ENCODE measurements around the gene MINDY4B.

Gene MINDY4B

GRCh38 chr3:150890831-150891230 lies 14.4 kb downstream of the MINDY4B start:
- Histone ChIP-seq H3K27me3 (ENCODE audit: control insufficient read depth, insufficient read depth, low read length) (no peaks in the 10 kb centered on the region), H3K79me2 (no peaks in the 10 kb centered on the region), H3K27ac (no peak overlapping the region), H2AFZ (no peak overlapping the region), H3K9ac (no peak overlapping the region), H3K4me1 (no peaks in the 10 kb centered on the region), H3K36me3 (ENCODE audit: control insufficient read depth, insufficient read depth, low read length) (no peaks in the 10 kb centered on the region), H3K9me3 (ENCODE audit: control insufficient read depth, low read length) (no peaks in the 10 kb centered on the region), H3K4me2 (ENCODE audit: low read length) (no peak overlapping the region), H3K4me3 (ENCODE audit: low read depth, low read length) (no peak overlapping the region)
- no peak for TF ChIP-seq CTCF (IDR thresholded peaks at IDR 0.05)

- TF ChIP-seq CTCF (IDR thresholded peaks at IDR 0.05) = no peak
- Histone ChIP-seq H3K27ac (no peak overlapping the region), H3K4me2 (ENCODE audit: low read length) (no peak overlapping the region), H3K36me3 (ENCODE audit: control insufficient read depth, insufficient read depth, low read length) (no peaks in the 10 kb centered on the region), H3K9ac (no peak overlapping the region), H3K79me2 (no peaks in the 10 kb centered on the region), H3K27me3 (ENCODE audit: control insufficient read depth, insufficient read depth, low read length) (no peaks in the 10 kb centered on the region), H2AFZ (no peak overlapping the region), H3K4me3 (ENCODE audit: low read depth, low read length) (no peak overlapping the region), H3K9me3 (ENCODE audit: control insufficient read depth, low read length) (no peaks in the 10 kb centered on the region), H3K4me1 (no peaks in the 10 kb centered on the region)
Observed at GRCh38 chr3:150890295-150890694, 14.9 kb downstream of the MINDY4B start.

- H3K79me2 ChIP-seq = no peaks in the 10 kb centered on the region
- no peaks in the 10 kb centered on the region for H3K27me3 ChIP-seq (ENCODE audit: control insufficient read depth, insufficient read depth, low read length)
- no peak overlapping the region for H3K4me2 ChIP-seq (ENCODE audit: low read length)
- H3K36me3 ChIP-seq (ENCODE audit: control insufficient read depth, insufficient read depth, low read length) = no peaks in the 10 kb centered on the region
- H3K4me1 ChIP-seq = no peaks in the 10 kb centered on the region
- TF ChIP-seq CTCF (IDR thresholded peaks at IDR 0.05) = no peak
- no peak overlapping the region for H3K27ac ChIP-seq
- H3K4me3 ChIP-seq (ENCODE audit: low read depth, low read length) = no peak overlapping the region
- H2AFZ ChIP-seq = no peak overlapping the region
- no peaks in the 10 kb centered on the region for H3K9me3 ChIP-seq (ENCODE audit: control insufficient read depth, low read length)
- no peak overlapping the region for H3K9ac ChIP-seq
Observed at GRCh38 chr3:150889106-150889505, 16.1 kb downstream of the MINDY4B start.

GRCh38 chr3:150887031-150887430 lies 18.2 kb downstream of the MINDY4B start:
- Histone ChIP-seq H3K36me3 (ENCODE audit: control insufficient read depth, insufficient read depth, low read length) (no peaks in the 10 kb centered on the region), H3K4me3 (ENCODE audit: low read depth, low read length) (no peak overlapping the region), H3K4me2 (ENCODE audit: low read length) (no peak overlapping the region), H2AFZ (no peak overlapping the region), H3K9ac (no peak overlapping the region), H3K27ac (no peak overlapping the region), H3K27me3 (ENCODE audit: control insufficient read depth, insufficient read depth, low read length) (no peaks in the 10 kb centered on the region), H3K79me2 (no peaks in the 10 kb centered on the region), H3K9me3 (ENCODE audit: control insufficient read depth, low read length) (no peaks in the 10 kb centered on the region), H3K4me1 (no peaks in the 10 kb centered on the region)
- no peak for TF ChIP-seq CTCF (IDR thresholded peaks at IDR 0.05)

- no peaks in the 10 kb centered on the region for H3K79me2 ChIP-seq
- H3K9ac ChIP-seq = no peak overlapping the region
- H3K27ac ChIP-seq = no peak overlapping the region
- no peak overlapping the region for H3K4me2 ChIP-seq (ENCODE audit: low read length)
- H3K27me3 ChIP-seq (ENCODE audit: control insufficient read depth, insufficient read depth, low read length) = no peaks in the 10 kb centered on the region
- H3K36me3 ChIP-seq (ENCODE audit: control insufficient read depth, insufficient read depth, low read length) = no peaks in the 10 kb centered on the region
- H3K9me3 ChIP-seq (ENCODE audit: control insufficient read depth, low read length) = no peaks in the 10 kb centered on the region
- no peak overlapping the region for H2AFZ ChIP-seq
- no peaks in the 10 kb centered on the region for H3K4me1 ChIP-seq
- no peak overlapping the region for H3K4me3 ChIP-seq (ENCODE audit: low read depth, low read length)
- no peak for TF ChIP-seq CTCF (IDR thresholded peaks at IDR 0.05)
Observed at GRCh38 chr3:150885535-150885934, 19.7 kb downstream of the MINDY4B start.
